ENCODE data around the gene POTEE.
"Not testable (repeated sequence)": the region's sequence is repeated elsewhere in the genome, so short reads cannot be mapped to it uniquely, and the experiment has no call there.

The POTEE gene

DNA sequence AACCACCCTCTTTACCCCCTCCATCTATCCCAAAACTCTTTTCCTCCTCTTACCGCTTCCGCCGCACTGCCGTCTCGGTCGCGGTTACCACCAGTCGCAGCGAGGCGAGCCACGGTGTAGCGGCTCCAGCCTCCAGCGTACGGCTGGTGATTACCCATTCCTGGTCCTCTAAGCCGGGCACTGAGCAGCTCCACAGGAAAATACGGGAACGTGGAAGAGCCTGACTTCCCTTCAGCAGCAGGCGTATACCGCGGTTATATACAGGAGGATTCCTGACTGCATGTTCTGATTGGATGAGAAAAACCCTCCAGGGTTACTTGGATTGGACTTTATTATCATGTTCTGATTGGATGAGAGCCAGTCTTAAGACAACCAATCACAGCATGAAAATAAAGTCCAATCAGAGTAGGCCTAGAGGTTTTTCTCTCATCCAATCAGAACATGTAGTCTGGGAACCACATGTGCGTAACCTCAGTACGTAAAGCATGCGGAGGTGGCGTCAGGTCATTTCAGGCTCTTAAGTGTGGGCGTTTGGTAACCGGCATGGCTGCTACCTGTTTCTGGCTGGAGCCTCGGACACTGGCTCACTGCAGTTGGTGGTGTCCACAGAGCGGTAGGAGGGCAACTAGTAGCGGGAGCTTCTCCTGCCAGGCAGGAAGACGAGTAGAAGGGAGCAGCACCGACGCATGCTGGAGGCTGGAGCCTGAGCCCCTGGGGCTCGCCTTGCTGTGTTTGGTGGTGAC is at the start of gene POTEE:
POTEE (plus strand) TSS at position 507 of the 743 bp plus-strand sequence. CDS start 8,867 bp downstream, outside the sequence.
- DNase-seq: not testable (repeated sequence)

DNA sequence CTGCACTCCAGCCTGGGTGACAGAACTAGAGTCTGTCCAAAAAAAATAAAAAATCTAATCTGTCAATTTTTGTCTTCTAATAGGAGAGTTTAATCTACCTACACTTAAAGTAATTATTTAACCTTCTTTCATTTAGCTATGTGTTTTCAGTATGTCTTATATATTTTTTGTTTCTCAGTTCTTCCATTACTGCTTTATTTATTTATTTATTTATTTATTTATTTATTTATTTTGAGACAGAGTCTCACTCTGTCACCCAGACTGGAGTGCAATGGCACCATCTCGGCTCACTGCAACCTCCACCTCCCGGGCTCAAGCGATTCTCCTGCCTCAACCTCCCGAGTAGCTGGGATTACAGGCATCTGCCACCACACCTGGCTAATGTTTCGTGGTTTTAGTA is 43.8 kb upstream of the POTEE start:
- not testable (repeated sequence) for DNase-seq

DNA sequence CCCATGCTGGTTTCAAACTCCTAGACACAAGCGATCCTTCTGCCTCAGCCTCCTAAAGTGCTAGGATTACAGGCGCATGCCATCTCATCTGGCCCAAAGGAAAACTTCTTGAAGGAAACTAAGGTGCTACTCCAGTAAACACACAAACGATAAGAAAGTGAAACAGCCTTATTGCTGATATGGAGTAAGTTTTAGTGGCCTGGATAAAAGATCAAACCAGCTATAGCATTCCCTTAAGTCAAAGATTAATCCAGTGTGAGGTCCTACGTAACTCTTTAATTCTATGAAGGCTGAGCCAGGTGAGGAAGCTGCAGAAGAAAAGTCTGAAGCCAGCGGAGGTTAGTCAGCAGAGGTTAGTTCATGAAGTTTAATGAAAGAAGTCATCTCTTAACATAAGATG is 40.8 kb upstream of the POTEE start:
- DNase-seq: no peak

DNA sequence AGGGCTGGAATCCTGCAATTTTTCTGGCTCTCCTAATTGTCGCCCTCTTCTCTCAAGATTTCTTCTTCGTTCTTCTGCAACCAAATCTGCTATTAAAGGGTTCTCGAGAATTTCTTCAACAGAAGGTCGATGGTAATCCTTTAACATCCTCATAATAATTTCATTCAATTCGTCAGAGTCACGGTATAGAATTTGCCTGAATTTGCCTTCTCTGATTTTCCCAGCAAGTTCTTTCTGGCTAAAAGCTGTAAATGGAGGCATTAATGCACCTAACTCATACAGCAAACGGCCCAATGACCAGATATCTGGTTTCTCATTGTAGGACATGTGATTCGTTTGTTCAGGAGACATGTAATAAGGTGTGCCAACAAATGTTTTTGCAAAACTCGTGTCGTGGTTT is 31.3 kb upstream of the POTEE start:
- not testable (repeated sequence) for DNase-seq

DNA sequence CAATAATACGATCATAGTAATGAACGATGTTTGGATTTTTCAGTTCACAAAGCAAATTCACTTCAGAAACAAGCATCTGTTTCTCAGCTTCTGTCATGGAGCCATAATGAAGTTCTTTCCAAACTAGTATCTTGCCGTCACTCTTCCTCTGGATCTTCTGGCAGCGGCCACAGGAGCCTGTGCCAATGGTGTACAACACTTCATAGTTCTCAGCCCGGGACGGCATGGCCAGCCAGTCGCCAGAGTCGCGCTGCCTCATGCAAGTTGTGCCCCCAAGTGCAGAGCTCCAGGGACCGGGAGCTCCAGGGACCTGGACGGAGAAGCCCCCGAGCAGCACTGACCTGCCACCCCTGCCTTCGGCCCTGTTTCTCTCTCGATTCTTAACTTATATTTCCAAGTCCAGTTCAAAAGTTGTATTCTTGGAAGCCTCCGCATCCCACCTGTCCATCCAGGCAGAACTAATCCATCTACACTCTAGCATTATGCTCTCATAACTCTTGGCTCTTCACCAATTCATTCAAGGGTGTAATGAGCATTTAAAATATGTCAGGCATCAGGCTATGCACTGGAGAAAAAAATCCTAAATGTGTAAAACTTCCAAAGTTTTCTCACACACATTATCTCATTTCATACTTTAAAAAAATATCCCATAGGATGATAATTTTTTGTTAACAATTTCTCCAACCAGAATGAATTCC is 30.5 kb upstream of the POTEE start:
- not testable (repeated sequence) for DNase-seq

- DNase-seq: not testable (repeated sequence)
These were observed 27.9 kb upstream of the POTEE start for GRCh38 chr2:131181451-131181850.

DNA sequence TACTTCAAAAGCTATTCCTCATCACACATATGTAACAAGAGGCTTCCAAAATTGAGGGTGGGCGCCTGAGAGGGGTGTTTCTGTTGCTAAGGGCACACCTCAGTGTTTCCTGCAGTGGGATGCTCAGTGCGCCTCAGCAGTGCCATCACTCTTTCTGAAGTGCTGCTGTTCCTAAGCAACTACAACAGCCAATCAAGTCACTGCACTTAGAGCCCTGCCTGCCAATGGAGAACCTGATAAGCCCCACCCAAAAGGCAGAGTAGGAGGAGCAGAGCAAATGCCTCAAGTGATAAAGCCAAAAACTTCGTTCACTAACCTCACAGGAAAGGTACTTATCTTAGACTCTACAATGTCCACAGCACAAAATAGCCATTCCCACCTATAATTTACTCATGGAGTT is 15.9 kb upstream of the POTEE start:
- not testable (repeated sequence) for DNase-seq

DNA sequence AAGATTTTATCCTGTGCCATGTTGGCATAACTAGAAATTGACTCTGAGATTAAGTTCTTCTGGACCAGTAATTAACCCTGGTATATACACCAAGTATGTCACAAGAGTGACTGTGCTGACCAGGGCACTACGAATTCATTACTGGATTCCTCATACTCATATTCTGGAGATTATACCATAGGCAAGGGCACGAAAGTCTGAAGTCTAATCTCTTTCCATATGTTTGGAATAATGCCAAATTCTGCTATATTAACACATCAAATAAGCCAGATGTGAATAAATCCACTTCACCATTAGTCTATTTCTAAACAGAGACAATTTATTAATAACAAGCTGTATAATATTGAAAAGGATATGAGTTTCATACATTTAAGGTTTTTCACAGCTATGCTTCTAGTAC is 13.2 kb upstream of the POTEE start:
- not testable (repeated sequence) for DNase-seq

DNA sequence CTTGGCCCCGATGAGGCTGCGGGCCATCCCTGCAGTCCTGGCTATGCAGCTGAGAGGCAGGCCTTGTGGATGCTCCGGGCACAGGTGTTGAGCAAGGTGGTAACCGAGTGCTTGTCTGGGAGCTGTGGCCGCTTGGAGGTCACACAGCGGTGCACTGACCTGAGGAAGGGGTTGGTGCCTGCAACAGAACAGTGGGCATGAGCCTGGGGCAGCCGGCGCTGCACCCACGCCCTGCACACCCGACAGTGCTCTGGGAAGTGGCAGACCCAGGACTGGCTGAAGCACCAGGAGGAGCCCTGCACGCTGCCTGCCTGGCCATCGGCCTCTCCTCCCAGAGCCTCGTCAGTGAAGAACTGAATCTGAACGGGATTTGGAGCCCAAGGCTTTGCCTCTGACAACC is 8.2 kb upstream of the POTEE start:
- DNase-seq: no peak

DNA sequence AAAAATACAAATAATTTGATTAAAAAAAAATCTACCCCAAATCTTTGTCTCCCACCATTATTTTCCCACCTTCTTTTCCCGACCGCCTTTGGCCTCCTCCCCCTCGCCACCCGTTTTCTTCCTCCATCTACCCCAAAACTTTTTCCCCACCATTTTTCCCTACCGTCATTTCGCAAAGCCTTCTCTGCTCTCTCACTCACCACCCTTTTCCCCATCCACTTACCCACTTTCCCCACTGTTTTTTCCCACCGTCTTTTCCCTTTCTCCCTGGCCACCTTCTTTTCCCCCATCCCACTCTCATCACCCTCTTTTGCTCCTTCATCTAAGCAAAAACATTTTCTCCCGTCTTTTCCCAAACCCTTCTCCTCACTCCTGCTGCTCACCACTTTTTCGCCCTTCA is 1.5 kb upstream of the POTEE start:
- not testable (repeated sequence) for DNase-seq

GRCh38 chr2:131209773-131210104 is 403 bp downstream of the POTEE start:
- not testable (repeated sequence) for DNase-seq

DNA sequence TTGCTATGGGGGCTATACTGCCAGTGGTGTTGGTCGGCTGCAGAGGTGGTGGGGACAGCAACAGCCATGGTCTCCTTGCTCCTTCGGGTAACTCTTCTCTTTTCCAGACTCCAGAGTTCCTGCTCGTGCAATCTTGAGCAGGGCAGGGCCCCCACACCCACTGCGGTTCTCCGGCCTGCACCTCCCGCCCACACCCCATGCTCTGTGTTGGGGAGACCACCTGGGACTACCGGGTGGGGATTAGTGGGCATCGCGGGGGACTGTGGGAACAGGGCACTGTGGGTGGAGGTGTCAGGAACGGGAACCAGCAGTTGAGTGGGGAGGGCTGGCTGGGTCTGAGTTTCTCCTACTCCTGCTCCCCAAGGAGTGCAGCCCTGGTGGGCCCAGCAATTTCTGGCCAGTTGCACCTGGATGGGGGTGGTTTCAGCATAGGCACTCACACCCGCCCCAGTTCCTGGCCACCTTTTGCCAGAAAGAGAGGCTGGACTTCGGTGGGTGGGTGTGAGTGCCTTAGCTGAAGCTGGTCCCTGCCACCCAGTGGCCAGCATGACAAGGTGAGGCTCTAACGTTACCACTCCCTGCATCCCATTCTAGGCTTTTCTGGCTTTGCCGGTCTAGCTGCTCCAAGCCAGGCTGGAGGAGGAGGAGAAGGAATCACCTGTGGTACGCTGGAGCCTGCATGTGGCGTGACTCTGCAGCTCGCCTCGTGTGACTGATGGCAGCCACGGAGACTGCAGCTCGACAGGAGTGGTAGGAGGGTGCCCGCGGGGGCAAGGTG is 1.3 kb downstream of the POTEE start:
- not testable (repeated sequence) for DNase-seq

DNA sequence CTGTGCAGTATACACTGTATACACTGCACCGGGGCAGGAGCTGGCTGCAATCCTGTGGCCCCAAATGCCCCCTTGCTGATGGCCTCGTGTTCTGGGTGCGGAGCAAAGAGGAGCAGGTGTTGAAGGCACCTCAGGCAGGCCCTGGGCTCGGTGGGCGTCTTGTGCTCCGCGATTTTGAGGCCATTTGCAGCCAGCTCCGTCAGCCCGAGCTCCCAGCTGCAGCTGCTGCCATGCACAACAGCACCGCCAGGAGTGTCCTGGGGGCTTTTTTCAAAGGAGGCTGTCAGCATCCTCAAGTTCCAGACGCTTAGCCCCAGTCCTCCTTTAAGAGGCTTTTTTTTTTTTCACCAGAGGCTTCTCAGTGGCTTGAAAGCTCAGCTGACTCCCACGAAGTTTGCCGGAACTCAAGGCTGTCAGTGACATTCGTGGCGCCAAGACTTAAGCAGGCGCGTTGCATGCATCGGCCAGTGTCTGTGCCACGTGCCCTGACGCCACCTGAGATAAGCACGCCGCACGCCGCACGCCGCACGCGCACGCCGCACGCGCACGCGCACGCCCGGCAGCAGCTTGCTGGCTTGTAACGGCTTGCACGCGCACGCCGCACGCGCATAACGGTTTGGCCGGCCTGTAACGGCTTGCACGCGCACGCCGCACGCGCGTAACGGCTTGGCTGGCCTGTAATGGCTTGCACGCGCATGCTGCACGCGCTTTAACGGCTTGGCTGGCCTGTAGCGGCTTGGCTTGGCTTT is 8.1 kb downstream of the POTEE start:
- DNase-seq: not testable (repeated sequence)

GRCh38 chr2:131235543-131236449 is 26.5 kb downstream of the POTEE start:
- DNase-seq: not testable (repeated sequence)

All from CD4-positive, alpha-beta T cell treated with Interleukin-15 for 1 hour (primary cell).